Karpas-422 (cell line): ENCODE results near the gene MCC. TPM values are rescaled to one million over a fixed set of nuclear protein-coding genes. Genes with fewer than 3 reads are reported as not detected.

Experiments
- DNase-seq: peaks from one replicate; pipeline ENCODE4 v3.0.0-alpha.2; 2015
- H2AFZ ChIP-seq: fragments of 200-600 bp; sonication (generic); 2 replicates; pipeline ENCODE4 v1.6.1; 2014; ENCODE audit warnings: antibody characterized with exemption, low read length, mixed read lengths
- H3K27ac ChIP-seq: fragments of 200-600 bp; sonication (generic); 2 replicates; pipeline ENCODE4 v1.5.1; 2014; ENCODE audit warnings: mild to moderate bottlenecking, low read length, moderate library complexity
- H3K27me3 ChIP-seq: fragments of 200-600 bp; sonication (generic); 2 replicates; pipeline ENCODE4 v1.6.1; 2014; ENCODE audit warnings: low read length, mixed read lengths
- H3K36me3 ChIP-seq: fragments of 200-600 bp; sonication (generic); 2 replicates; pipeline ENCODE4 v1.6.1; 2014; ENCODE audit warnings: low read length, mixed read lengths; ENCODE audit not compliant: insufficient read depth
- H3K4me1 ChIP-seq: fragments of 200-600 bp; sonication (generic); 2 replicates; pipeline ENCODE4 v1.6.1; 2014; ENCODE audit warnings: mild to moderate bottlenecking, low read length, mixed read lengths
- H3K4me2 ChIP-seq: fragments of 200-600 bp; sonication (generic); 2 replicates; pipeline ENCODE4 v1.6.1; 2014; ENCODE audit warnings: low read length, low read depth, mild to moderate bottlenecking; ENCODE audit not compliant: poor library complexity, severe bottlenecking
- H3K4me3 ChIP-seq: fragments of 200-600 bp; sonication (generic); 2 replicates; pipeline ENCODE4 v1.5.1; 2014; ENCODE audit warnings: mild to moderate bottlenecking, antibody characterized with exemption, low read length, mixed read lengths
- H3K79me2 ChIP-seq: fragments of 200-600 bp; sonication (generic); 2 replicates; pipeline ENCODE4 v1.6.1; 2014; ENCODE audit warnings: mild to moderate bottlenecking, low read length, mixed read lengths
- H3K9ac ChIP-seq: fragments of 200-600 bp; sonication (generic); 2 replicates; pipeline ENCODE4 v1.6.0; 2014; ENCODE audit warnings: low read length
- H3K9me2 ChIP-seq: fragments of 200-600 bp; sonication (generic), shearing (Covaris generic); replicated peaks from 2 replicates; pipeline ENCODE4 v1.6.0; 2014; ENCODE audit warnings: mild to moderate bottlenecking, low read length, moderate library complexity; ENCODE audit not compliant: insufficient read depth
- H3K9me3 ChIP-seq: fragments of 300-700, 200-600 bp; sonication (generic); 2 replicates; pipeline ENCODE4 v1.6.1; 2014; ENCODE audit warnings: low read length, mixed read lengths
- H4K20me1 ChIP-seq: fragments of 200-600 bp; sonication (generic); 2 replicates; pipeline ENCODE4 v1.6.1; 2014; ENCODE audit warnings: mild to moderate bottlenecking, antibody characterized with exemption, low read length, low read depth; ENCODE audit not compliant: insufficient read depth
- total RNA-seq: library from RNA; depleted of rRNA; stranded (reverse); fragments of >200 nt; shearing (Covaris generic); gene quantifications from 2 replicates; pipeline ENCODE4 v1.2.3, GENCODE V29; 2014; ENCODE audit warnings: low replicate concordance

Gene MCC
- total RNA-seq, 1 experiment from 2014 or later = 5.5 TPM

DNA sequence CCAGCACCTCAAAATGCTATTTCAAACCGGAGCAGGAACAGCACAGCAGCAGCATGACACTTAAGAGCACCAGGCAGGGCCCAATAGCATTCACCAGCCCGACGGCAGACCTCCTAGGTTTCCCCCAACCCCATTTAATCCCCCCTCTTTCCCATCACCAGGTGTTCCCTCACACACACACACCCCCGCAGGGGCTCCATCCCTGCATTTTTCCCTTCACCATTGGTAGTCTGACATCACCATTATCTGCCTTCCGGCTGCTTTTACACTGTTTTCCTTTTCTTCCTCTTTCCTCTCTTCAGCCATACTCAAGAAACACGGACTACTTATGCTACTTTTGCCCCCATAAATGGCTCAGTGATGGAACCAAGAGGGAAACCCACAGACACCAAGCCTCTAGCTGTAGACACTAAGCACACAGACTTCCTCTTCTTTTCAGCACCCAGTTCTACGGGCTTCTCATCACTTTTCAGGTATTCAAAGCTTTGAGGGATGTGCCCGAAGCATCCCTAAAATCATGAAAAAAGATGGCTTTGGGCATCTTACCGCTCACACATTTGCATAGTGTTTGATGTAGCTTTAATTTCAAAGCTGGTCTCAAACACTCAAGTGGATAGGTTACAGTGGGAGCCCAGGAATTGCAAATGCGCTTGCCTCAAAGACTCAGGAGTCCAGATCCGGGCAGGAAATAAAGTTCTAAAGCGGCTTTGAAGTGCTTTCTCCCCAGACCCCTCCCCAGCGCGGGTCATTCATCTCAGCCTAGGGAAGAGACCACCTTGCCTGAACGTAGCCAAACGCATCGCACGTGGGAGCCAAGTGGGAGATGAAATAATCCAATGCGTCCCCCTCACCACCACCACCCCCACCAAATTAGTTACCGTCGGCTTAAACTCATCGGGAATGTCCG, 194.9 kb downstream of the MCC start:
- no peak overlapping the region for H2AFZ ChIP-seq
- H3K4me2 ChIP-seq = peak overlapping the region; percentile 80

GRCh38 chr5:113292462-113292861, 195.8 kb downstream of the MCC start:
- H2AFZ ChIP-seq = no peak overlapping the region

More for the DNA sequence above, 194.9 kb downstream of the MCC start:
- Histone ChIP-seq H3K4me3 (peak overlapping the region; percentile 73), H3K9me2 (no peaks in the 10 kb centered on the region), H3K27ac (no peak overlapping the region), H3K9ac (peak overlapping the region; percentile 60), H3K79me2 (no peaks in the 10 kb centered on the region), H3K9me3 (no peaks in the 10 kb centered on the region), H3K4me1 (peaks cover 32% of the 10 kb centered on the region), H4K20me1 (no peaks in the 10 kb centered on the region), H3K27me3 (no peaks in the 10 kb centered on the region), H3K36me3 (no peaks in the 10 kb centered on the region)
- peak; percentile 54 for DNase-seq

DNA sequence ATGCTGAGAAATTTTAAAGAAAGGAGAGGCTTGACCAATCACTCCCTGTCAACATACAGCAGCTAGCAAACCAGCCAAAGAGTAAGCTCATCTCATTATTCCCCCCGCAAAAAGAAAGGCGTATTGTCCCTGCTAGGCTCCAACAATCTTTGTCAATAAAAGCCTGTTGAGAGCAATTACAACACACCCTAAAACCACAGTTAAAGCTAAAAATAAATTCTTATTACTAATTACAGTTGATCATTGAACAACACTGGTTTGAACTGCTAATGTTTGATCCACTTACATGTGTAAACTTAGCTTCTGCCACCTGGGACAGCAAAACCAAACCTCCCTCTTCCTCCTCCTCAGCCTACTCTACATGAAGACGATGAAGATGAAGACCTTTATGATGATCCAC, 204.7 kb downstream of the MCC start:
- Histone ChIP-seq H3K27ac (no peak overlapping the region), H4K20me1 (no peaks in the 10 kb centered on the region), H3K9me3 (no peaks in the 10 kb centered on the region), H3K4me1 (peaks cover 8% of the 10 kb centered on the region), H3K27me3 (peaks cover 3% of the 10 kb centered on the region; the same call in 1 of the 2 replicates), H3K9me2 (no peaks in the 10 kb centered on the region), H3K79me2 (no peaks in the 10 kb centered on the region), H3K36me3 (no peaks in the 10 kb centered on the region), H3K9ac (no peak overlapping the region), H3K4me2 (no peak overlapping the region), H2AFZ (no peak overlapping the region), H3K4me3 (no peak overlapping the region)
- DNase-seq = no peak

More at GRCh38 chr5:113292462-113292861, 195.8 kb downstream of the MCC start:
- Histone ChIP-seq H3K4me2 (no peak overlapping the region), H3K27ac (no peak overlapping the region), H3K27me3 (no peaks in the 10 kb centered on the region), H3K9ac (no peak overlapping the region), H3K36me3 (no peaks in the 10 kb centered on the region), H3K4me1 (peaks cover 32% of the 10 kb centered on the region), H3K9me2 (no peaks in the 10 kb centered on the region), H3K4me3 (no peak overlapping the region), H4K20me1 (no peaks in the 10 kb centered on the region), H3K9me3 (no peaks in the 10 kb centered on the region), H3K79me2 (no peaks in the 10 kb centered on the region)
- no peak for DNase-seq

- H3K79me2 ChIP-seq = no peaks in the 10 kb centered on the region
- H2AFZ ChIP-seq = no peak overlapping the region
- no peak overlapping the region for H3K9ac ChIP-seq
- DNase-seq = no peak
- no peak overlapping the region for H3K4me2 ChIP-seq
- no peaks in the 10 kb centered on the region for H3K9me3 ChIP-seq
- H3K36me3 ChIP-seq = no peaks in the 10 kb centered on the region
- no peaks in the 10 kb centered on the region for H3K9me2 ChIP-seq
- H3K27me3 ChIP-seq = peaks cover 3% of the 10 kb centered on the region; the same call in 1 of the 2 replicates
- H3K4me1 ChIP-seq = peaks cover 8% of the 10 kb centered on the region
- H4K20me1 ChIP-seq = no peaks in the 10 kb centered on the region
- no peak overlapping the region for H3K4me3 ChIP-seq
- H3K27ac ChIP-seq = no peak overlapping the region
Observed at GRCh38 chr5:113282472-113282871, 205.8 kb downstream of the MCC start.

DNA sequence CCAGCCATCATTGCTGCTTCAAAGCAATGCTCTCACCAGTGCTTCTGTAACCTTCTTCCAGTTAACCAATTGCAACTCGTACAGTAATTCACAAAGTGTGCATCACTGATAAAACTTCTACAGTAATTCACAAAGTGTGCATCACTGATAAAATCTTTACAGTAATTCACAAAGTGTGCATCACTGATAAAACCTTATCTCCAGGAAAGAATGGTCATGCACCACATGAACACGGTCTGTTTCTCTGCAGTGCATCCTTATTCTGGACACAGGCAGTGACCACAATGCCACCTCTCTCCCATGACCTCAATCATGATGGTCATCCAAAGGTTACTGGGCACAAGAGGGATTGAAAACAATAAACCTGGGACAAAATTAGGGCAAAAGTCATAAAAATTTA, 207.1 kb downstream of the MCC start:
- no peak for DNase-seq
- H3K27me3 ChIP-seq = peaks cover 3% of the 10 kb centered on the region; the same call in 1 of the 2 replicates
- peaks cover 8% of the 10 kb centered on the region for H3K4me1 ChIP-seq
- no peaks in the 10 kb centered on the region for H3K9me3 ChIP-seq
- no peaks in the 10 kb centered on the region for H4K20me1 ChIP-seq
- H3K79me2 ChIP-seq = no peaks in the 10 kb centered on the region
- no peaks in the 10 kb centered on the region for H3K9me2 ChIP-seq
- H3K4me2 ChIP-seq = no peak overlapping the region
- H3K36me3 ChIP-seq = no peaks in the 10 kb centered on the region
- no peak overlapping the region for H3K4me3 ChIP-seq
- H3K9ac ChIP-seq = no peak overlapping the region
- H2AFZ ChIP-seq = no peak overlapping the region
- no peak overlapping the region for H3K27ac ChIP-seq

- no peak overlapping the region for H3K9ac ChIP-seq
- H3K4me2 ChIP-seq = no peak overlapping the region
- no peak overlapping the region for H3K27ac ChIP-seq
- H3K4me3 ChIP-seq = no peak overlapping the region
- H3K27me3 ChIP-seq = peaks cover 2% of the 10 kb centered on the region; the same call in 1 of the 2 replicates
- peaks cover 8% of the 10 kb centered on the region for H3K4me1 ChIP-seq
- H3K36me3 ChIP-seq = no peaks in the 10 kb centered on the region
- no peaks in the 10 kb centered on the region for H3K79me2 ChIP-seq
- H4K20me1 ChIP-seq = no peaks in the 10 kb centered on the region
- H3K9me3 ChIP-seq = no peaks in the 10 kb centered on the region
- DNase-seq = no peak
- no peaks in the 10 kb centered on the region for H3K9me2 ChIP-seq
- H2AFZ ChIP-seq = no peak overlapping the region
Observed at GRCh38 chr5:113280541-113280940, 207.7 kb downstream of the MCC start.

- no peak for DNase-seq
Observed at GRCh38 chr5:113278976-113279375, 209.3 kb downstream of the MCC start.

GRCh38 chr5:113276493-113276892, 211.8 kb downstream of the MCC start:
- Histone ChIP-seq H2AFZ (no peak overlapping the region), H3K36me3 (no peaks in the 10 kb centered on the region), H3K9ac (no peak overlapping the region), H4K20me1 (no peaks in the 10 kb centered on the region), H3K4me2 (no peak overlapping the region), H3K9me2 (no peaks in the 10 kb centered on the region), H3K4me1 (peaks cover 28% of the 10 kb centered on the region), H3K79me2 (no peaks in the 10 kb centered on the region), H3K27me3 (no peaks in the 10 kb centered on the region), H3K4me3 (no peak overlapping the region), H3K9me3 (no peaks in the 10 kb centered on the region), H3K27ac (no peak overlapping the region)
- no peak for DNase-seq

More at GRCh38 chr5:113278976-113279375, 209.3 kb downstream of the MCC start:
- Histone ChIP-seq H3K36me3 (no peaks in the 10 kb centered on the region), H3K4me1 (peaks cover 17% of the 10 kb centered on the region), H3K9ac (no peak overlapping the region), H3K79me2 (no peaks in the 10 kb centered on the region), H4K20me1 (no peaks in the 10 kb centered on the region), H3K4me2 (no peak overlapping the region), H3K4me3 (no peak overlapping the region), H3K27ac (no peak overlapping the region), H3K27me3 (no peaks in the 10 kb centered on the region), H2AFZ (no peak overlapping the region), H3K9me3 (no peaks in the 10 kb centered on the region), H3K9me2 (no peaks in the 10 kb centered on the region)
